HCEC 1CT (cell line): ENCODE measurements around the gene MAML2.

Experiments
- DNase-seq: peaks from one replicate; pipeline ENCODE4 v3.0.0-alpha.2; 2017

Gene MAML2

GRCh38 chr11:95931916-95932315 lies 411.1 kb downstream of the MAML2 start:
- no peak for DNase-seq

- DNase-seq = no peak
These were observed 412.0 kb downstream of the MAML2 start for GRCh38 chr11:95930948-95931347.

- DNase-seq = no peak
These were observed 416.3 kb downstream of the MAML2 start for GRCh38 chr11:95926726-95927125.
